ENCODE results near the gene FAM240B. TPM values are rescaled to one million over a fixed set of nuclear protein-coding genes. Genes with fewer than 3 reads are reported as not detected.

FAM240B gene
- total and polyA plus RNA-seq, 2 of the 13 experiments (the other 11 are each of a cell fraction or from before 2014, with no cell fraction given) = not detected

DNA sequence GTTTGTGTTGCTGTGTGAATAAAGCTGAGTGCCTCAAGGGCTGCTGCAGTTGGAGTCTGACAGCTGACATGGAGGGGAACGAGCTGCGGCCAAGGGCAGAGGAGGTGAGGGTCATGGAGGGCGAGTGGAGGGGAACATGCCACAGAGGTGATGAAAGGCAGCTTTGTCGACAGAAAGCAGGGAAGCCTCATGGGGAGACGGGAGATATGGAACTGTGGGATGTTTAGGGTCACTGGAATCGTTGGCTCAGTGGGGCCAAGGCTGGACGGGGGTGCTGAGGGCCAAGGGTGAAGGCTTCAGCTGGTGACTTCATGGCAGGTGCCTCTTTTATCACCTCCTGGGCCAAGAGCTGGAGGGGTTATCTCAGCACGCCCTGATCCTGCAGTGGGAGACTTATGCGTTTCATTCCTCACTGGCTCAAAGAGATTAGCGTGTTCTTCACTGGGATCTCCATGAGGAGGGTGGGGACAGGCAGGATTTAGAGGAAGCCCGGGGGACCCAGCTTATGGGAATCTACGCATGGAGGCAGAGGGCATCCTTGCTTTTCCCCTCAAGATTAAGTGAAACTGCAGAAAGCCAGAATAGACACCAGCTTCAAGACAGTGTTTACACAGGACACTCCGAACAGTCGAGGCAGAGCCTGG is 42.2 kb downstream of the FAM240B start:
- FAIRE-seq = no peak
- H3K9ac ChIP-seq (ENCODE audit: insufficient read depth, low read depth, low read length) = no peak overlapping the region
- H3K27ac ChIP-seq (ENCODE audit: extremely low read length, insufficient read depth, low read length) = no peak overlapping the region
- peaks cover 6 to 69% of the 10 kb centered on the region in 2 experiments; a peak in 3 of 5 replicates for H3K27me3 ChIP-seq (ENCODE audit: control insufficient read depth in 1 of 2, insufficient read depth in 2 of 2, low read length in 2 of 2)
- H4K20me1 ChIP-seq (ENCODE audit: insufficient read depth, low read length) = no peaks in the 10 kb centered on the region
- in situ Hi-C loops (cut with HindIII; ENCODE audit: extremely low pct_ligation_motif_present, low pct_unique_long_range_greater_than_20kb) (no loop called here), intact Hi-C loops (cut with micrococcal nuclease; ENCODE audit: unreplicated experiment) (no loop called here)
- ChIA-PET POLR2A (no interaction called here), CTCF (ENCODE audit: low intra/inter-chr PET ratio, low total read pairs) (no interaction called here)
- H3K36me3 ChIP-seq (replicated peaks in 1 of 2; ENCODE audit: control insufficient read depth in 1 of 2, insufficient read depth in 2 of 2, low read length in 2 of 2) = no peaks in the 10 kb centered on the region
- H3K4me2 ChIP-seq (ENCODE audit: low read depth, low read length) = no peak overlapping the region
- BruUV-seq (replicated peaks) = no TSS peak
- no peak overlapping the region for H2AFZ ChIP-seq (ENCODE audit: low read length)
- H3K79me2 ChIP-seq (ENCODE audit: insufficient read depth, low read length) = no peaks in the 10 kb centered on the region
- ATAC-seq = no peak
- no peak overlapping the region for H3K4me3 ChIP-seq (replicated peaks in 1 of 3; ENCODE audit: insufficient read depth in 1 of 3, low read depth in 2 of 3, low read length in 3 of 3)
- DNase-seq (ENCODE audit: low spot score) = no peak
- TF ChIP-seq, protein P1, sequence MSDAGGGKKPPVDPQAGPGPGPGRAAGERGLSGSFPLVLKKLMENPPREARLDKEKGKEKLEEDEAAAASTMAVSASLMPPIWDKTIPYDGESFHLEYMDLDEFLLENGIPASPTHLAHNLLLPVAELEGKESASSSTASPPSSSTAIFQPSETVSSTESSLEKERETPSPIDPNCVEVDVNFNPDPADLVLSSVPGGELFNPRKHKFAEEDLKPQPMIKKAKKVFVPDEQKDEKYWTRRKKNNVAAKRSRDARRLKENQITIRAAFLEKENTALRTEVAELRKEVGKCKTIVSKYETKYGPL (CRISPR knock-in tag; IDR thresholded peaks at IDR 0.05) = no peak
- TF ChIP-seq NR2F6 (IDR thresholded peaks at IDR 0.05) (no peak), NR2F6 (CRISPR knock-in tag; IDR thresholded peaks at IDR 0.05) (no peak), ZKSCAN5 (CRISPR knock-in tag; IDR thresholded peaks at IDR 0.05) (peak; percentile 73; the same call in 1 of the 2 replicates)
- no peaks in the 10 kb centered on the region for H3K4me1 ChIP-seq (ENCODE audit: insufficient read depth, low read length)
- H3K9me3 ChIP-seq (ENCODE audit: low read length) = no peaks in the 10 kb centered on the region
- 16% methylated on average over 11 of the region's 14 CpGs for WGBS (ENCODE audit: low lambda C conversion rate)

DNA sequence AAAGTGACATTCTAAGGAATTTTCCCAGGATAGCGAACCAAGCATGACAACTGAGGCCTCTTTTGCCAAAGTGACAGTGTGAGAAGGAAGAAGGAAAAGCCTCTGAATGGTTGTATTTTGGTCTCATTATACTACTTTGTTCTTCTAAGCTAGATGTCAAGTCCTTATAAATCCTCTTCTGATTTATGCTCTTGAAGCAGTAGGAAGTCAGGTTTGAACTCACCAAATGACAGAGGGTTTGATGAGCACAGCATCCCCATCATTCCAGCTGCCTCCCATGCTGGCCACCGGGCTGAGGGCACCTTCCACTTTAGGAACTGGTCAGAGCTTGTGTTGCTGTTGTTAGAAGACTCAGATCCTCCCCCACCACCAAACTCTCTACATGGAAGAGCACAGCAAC is 44.1 kb downstream of the FAM240B start:
- Histone ChIP-seq H2AFZ (ENCODE audit: low read length) (no peak overlapping the region), H3K36me3 (replicated peaks in 1 of 2; ENCODE audit: control insufficient read depth in 1 of 2, insufficient read depth in 2 of 2, low read length in 2 of 2) (no peaks in the 10 kb centered on the region), H3K9me3 (ENCODE audit: low read length) (no peaks in the 10 kb centered on the region), H3K27me3 (ENCODE audit: control insufficient read depth in 1 of 2, insufficient read depth in 2 of 2, low read length in 2 of 2) (peaks cover 4 to 66% of the 10 kb centered on the region in 2 experiments; a peak in 3 of 5 replicates), H4K20me1 (ENCODE audit: insufficient read depth, low read length) (no peaks in the 10 kb centered on the region), H3K4me3 (replicated peaks in 1 of 3; ENCODE audit: insufficient read depth in 1 of 3, low read depth in 2 of 3, low read length in 3 of 3) (no peak overlapping the region), H3K27ac (ENCODE audit: extremely low read length, insufficient read depth, low read length) (no peak overlapping the region), H3K4me1 (ENCODE audit: insufficient read depth, low read length) (peaks cover 8% of the 10 kb centered on the region; the same call in 1 of the 2 replicates), H3K9ac (ENCODE audit: insufficient read depth, low read depth, low read length) (no peak overlapping the region), H3K79me2 (ENCODE audit: insufficient read depth, low read length) (no peaks in the 10 kb centered on the region), H3K4me2 (ENCODE audit: low read depth, low read length) (no peak overlapping the region)
- ATAC-seq (no peak), DNase-seq (ENCODE audit: low spot score) (no peak), FAIRE-seq (no peak)
- 0% methylated on average over 2 of the region's 2 CpGs for WGBS (ENCODE audit: low lambda C conversion rate)
- in situ Hi-C loops (cut with HindIII; ENCODE audit: extremely low pct_ligation_motif_present, low pct_unique_long_range_greater_than_20kb) (no loop called here), intact Hi-C loops (cut with micrococcal nuclease; ENCODE audit: unreplicated experiment) (no loop called here)
- ChIA-PET POLR2A (no interaction called here), CTCF (ENCODE audit: low intra/inter-chr PET ratio, low total read pairs) (no interaction called here)
- no TSS peak for BruUV-seq (replicated peaks)
- TF ChIP-seq ZNF564 (CRISPR knock-in tag; IDR thresholded peaks at IDR 0.05) = no peak
- TF ChIP-seq JARID2 (CRISPR knock-in tag; IDR thresholded peaks at IDR 0.05; ENCODE audit: insufficient replicate concordance) = no peak
- TF ChIP-seq ZSCAN9 (CRISPR knock-in tag; IDR thresholded peaks at IDR 0.05; ENCODE audit: borderline replicate concordance) = no peak
- TF ChIP-seq ZBTB21 (CRISPR knock-in tag; IDR thresholded peaks at IDR 0.05) = no peak
- TF ChIP-seq, protein P2, sequence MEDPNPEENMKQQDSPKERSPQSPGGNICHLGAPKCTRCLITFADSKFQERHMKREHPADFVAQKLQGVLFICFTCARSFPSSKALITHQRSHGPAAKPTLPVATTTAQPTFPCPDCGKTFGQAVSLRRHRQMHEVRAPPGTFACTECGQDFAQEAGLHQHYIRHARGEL (CRISPR knock-in tag; IDR thresholded peaks at IDR 0.05) = no peak
- TF ChIP-seq, protein P3, sequence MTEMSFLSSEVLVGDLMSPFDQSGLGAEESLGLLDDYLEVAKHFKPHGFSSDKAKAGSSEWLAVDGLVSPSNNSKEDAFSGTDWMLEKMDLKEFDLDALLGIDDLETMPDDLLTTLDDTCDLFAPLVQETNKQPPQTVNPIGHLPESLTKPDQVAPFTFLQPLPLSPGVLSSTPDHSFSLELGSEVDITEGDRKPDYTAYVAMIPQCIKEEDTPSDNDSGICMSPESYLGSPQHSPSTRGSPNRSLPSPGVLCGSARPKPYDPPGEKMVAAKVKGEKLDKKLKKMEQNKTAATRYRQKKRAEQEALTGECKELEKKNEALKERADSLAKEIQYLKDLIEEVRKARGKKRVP (CRISPR knock-in tag; IDR thresholded peaks at IDR 0.05) = no peak
- no peak for TF ChIP-seq NAIF1 (CRISPR knock-in tag; IDR thresholded peaks at IDR 0.05; ENCODE audit: borderline replicate concordance)
- no peak for TF ChIP-seq SMAD9 (CRISPR knock-in tag; IDR thresholded peaks at IDR 0.05)
- no peak for TF ChIP-seq ETV5 (CRISPR knock-in tag; IDR thresholded peaks at IDR 0.05; ENCODE audit: borderline replicate concordance)
- TF ChIP-seq BRD4 (CRISPR knock-in tag; IDR thresholded peaks at IDR 0.05) = no peak
